ENCODE measurements around the gene KNCN.

KNCN gene

DNA sequence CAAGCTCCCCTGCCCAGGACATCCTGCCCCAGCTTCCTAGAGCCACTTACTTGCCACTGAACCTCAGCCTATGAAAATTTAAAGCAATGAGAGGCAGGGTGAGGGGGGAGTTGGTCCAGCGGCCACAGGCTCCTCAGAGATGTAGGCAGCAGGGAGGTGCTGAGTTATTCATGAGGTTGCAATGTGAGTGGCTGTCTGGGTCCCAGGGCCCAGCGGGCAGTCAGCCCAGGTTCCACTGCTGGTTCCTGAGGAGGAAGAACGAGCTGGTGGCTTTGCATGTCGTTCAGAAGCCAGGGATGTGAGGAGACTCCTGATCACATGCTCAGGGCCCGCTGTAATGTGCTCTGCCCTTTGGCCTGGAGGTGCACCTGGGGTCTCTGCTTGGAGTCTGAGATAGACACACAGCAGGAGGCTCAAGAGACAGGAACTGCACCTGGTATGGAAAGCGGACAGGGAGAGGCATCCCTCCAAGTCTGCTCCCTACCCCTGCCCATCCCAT, at the start of gene KNCN:
Gene KNCN (minus strand): TSS at position 51 of the 499 bp plus-strand sequence. CDS start 432 bp downstream, outside the sequence.
- no peak for DNase-seq (ENCODE audit: low spot score)

DNA sequence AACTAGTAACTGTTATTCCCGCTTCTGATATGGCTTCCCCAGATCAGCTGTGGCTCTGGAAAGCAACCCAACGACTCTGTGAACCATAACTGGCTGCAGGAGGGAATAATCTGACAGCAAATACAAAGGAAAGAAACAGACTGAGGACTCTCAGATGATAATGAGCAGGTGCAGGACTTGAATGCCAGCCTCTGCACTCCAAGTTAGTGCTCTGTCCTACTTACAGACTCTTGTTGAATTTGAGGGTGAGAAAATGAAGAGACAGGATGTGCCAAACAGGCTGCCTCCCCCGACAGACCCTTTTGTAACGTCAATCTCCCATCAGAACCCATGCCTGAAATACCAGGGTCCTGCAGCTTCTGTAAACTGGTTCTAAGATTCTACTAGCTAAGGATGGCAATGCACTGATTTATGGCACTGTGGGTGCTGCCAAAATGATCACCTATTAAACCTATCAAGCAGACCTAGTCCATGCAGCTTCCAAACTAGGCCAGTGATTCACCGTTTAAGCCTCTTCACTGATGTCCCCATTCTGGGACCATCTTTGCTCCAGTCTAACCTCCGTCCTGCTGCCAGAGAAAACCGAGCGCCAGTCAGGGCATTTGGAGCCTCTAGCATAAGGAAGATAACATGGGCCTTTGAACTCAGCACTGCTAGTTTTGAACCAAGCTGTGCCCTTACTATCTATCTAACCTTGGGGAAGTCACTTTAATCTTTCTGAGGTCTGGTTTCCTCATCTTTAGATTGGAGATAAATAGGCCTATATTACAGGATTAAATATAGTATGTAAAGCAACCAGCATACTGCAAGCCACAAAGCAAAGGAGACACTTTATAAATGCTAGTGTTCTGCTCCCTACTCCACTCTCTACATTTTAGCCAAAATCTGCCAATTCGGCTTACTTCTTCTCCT, 47.9 kb upstream of the KNCN start:
- DNase-seq (ENCODE audit: low spot score): no peak

DNA sequence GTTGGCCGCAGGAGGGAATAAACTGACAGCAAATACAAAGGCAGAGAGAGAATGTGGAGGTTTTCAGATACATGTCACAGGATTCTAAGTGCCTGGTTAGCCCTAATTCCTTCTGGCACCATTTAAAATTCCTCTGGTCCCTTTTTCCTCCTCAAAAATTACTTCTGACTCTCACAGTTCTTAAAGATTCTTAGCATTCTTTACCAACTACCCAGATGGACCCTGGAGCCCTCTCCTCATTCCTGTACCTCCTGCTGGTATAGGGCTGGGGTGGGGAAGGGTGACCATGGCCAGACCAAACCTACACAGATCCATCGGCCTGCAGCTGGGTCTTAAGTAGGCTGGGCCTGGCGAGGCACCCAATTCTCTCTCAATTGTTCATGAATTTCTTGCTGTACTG, 45.4 kb upstream of the KNCN start:
- DNase-seq (ENCODE audit: low spot score): no peak

DNA sequence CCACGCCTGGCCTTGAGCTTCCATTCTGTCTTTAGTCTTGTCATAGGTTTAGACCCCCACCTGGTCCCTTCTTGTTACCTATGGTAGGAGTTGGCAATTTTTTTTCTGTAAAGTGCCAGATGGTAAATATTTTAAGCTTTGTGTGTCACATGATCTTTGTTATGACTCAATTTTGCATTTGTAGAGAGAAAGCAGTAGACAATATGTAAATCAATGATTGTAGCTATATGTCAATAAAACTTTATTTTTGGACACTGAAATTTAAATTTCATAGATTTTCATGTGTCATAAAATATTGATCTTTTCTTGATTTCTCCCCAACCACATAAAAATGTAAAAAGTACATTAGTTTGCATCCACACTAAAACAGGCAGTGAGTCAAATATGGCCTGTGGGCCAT, 44.6 kb upstream of the KNCN start:
- DNase-seq (ENCODE audit: low spot score): no peak

DNA sequence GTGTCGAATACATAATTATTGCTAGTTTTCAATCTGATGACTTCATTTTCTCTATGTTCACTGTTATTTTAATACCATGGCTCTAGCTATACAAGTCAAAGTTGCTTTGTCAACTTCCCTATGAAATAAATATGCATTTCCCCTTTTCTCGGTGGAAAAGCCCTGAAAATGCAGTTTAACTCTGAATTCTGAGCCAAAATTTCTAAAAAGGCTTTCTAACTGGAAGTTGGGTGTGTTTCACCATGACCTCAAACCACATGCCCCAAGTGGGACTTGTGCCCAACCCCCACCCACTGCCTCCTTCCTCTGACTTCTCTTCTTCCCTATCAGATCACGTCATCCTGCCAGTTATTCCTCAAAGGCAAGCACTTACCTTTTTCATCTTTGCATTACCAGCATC, 43.7 kb upstream of the KNCN start:
- no peak for DNase-seq (ENCODE audit: low spot score)

DNA sequence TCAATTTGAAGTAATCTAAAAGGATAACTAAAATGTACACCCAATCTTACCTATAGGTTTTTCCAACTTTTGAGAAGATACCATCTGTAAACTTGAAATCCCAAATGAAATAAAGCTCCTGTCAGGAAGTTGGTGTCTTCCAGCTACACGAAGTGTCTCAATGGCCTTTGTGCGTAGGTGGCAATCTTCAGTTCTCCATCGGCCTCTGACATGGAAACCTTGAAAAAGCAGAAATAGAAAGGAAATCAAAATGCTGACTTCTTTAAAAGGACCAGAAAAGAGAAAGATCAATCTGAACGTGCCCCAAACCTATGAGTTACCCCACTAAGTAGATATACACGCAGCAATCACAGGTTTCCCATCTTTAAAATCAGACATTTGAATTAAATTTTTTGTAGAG, 42.6 kb upstream of the KNCN start:
- no peak for DNase-seq (ENCODE audit: low spot score)

DNA sequence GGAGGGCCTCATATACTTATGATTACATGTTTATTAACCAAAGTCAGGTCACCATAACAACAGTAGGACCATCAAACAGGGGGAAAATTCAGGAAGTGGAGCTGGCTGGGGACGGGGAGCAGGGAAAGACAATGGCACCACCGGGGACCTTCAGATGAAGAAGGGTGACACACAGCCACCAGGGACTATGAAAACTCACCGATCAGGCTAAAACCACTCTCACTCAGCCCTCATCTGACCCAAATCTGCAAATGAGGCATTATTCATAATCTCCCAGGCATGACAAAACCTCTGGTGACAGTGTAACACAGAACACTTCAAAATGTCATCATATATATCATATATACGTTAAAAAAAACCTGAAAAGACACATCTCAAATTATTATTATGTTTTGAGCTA, 41.4 kb upstream of the KNCN start:
- no peak for DNase-seq (ENCODE audit: low spot score)

DNA sequence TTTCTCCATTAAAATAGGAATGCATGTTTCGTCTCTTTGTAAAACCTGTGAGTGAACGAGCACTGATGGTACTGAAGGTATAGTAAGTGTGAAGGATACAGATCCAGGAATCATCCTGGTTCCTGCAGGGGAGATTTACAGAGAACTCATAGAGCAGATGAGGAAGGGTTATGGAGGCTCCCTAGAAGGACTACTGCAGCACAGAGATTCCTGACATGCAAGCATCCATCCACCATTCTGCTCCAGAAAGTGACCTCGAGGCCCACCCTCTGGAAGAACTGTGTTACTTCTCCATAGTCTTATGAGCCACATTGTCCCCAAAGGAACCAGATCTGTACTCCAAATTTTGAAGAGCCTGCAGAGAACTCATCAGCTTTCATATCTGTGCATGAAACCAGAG, 38.1 kb upstream of the KNCN start:
- no peak for DNase-seq (ENCODE audit: low spot score)

DNA sequence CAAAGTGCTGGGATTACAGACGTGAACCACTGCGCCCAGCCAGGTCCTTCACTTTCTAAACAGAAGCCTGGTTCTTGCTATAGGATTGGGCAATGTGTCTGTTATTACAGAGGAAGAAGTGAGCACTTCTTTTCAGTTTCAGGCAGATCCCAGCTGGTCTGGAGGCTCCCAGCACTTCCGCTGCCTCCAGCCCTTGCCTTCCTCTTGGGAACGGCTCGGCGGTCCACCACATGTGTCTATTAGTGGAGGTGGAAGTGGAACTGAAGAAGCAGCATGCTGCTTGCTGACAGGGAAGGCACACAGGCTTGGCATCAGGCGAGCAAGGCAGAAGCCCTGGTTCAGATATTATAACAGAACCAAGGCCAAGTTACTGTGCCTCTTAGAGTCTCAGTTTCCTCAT, 35.6 kb upstream of the KNCN start:
- DNase-seq (ENCODE audit: low spot score): no peak

DNA sequence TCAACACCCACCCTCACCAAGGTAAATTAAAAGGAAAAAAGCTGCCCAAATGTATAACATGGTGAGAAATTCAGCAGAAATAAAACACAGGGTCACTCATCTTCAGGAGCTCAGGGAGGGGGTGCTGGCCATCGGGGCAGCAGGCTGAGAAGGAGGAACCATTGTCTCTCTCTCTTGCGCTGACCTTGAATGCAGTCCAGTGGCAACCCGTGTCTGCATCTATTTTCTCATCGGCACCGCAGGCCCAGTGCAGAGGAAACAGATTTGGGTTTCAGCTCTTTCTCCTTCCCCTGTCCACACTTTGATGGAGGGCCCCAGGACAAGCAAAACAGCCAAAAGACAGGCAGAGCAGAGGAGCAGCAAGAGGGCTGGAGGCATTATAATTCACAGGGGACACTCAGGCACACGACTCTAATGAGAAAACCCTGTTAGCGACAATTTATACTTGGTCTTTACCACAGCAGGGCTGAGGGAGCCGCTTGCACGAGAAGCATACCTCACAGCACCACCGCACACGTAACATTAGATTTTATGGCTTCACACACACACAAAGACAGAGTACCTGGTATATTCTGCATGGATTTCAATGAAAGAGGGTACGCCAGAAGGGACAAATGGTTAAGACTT, 34.0 kb upstream of the KNCN start:
- no peak for DNase-seq (ENCODE audit: low spot score)

DNA sequence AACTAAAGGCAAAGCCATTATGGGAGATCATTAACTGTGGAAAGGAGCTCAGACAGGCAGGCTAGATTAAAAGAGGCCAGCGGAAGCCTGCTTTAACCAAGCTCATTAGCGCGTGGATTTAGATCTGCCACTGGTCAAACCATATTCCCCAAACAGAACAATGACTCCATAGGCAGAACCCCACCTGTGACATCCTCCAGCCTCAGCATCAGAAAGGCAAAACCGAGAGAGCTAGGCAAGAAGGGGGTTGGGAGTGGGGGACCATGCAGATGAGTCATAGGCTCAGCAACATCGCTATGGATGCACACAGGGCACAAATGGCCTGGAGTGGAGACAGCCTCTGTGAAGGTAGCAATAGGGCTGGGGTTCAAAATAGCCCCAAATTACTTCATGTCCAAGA, 32.0 kb upstream of the KNCN start:
- no peak for DNase-seq (ENCODE audit: low spot score)

DNA sequence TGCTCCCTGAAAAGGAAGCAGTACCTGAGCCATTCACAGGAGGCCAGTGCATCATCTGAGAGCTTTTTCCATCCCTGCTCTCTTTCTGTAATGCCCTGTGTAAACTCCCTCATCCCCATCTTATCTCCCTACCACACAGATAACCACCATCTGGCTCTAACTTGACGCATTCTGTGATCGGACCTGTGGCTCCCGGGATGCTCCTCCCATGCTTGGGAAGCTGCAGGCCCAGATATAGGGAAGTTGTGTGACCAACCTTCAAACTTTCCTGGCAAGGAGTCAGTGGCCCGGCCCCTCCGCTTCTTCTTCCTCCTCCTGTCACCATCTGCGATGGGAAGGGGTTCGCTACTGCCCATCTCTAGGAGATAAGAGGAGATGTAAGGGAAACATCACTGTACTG, 31.5 kb upstream of the KNCN start:
- no peak for DNase-seq (ENCODE audit: low spot score)

DNA sequence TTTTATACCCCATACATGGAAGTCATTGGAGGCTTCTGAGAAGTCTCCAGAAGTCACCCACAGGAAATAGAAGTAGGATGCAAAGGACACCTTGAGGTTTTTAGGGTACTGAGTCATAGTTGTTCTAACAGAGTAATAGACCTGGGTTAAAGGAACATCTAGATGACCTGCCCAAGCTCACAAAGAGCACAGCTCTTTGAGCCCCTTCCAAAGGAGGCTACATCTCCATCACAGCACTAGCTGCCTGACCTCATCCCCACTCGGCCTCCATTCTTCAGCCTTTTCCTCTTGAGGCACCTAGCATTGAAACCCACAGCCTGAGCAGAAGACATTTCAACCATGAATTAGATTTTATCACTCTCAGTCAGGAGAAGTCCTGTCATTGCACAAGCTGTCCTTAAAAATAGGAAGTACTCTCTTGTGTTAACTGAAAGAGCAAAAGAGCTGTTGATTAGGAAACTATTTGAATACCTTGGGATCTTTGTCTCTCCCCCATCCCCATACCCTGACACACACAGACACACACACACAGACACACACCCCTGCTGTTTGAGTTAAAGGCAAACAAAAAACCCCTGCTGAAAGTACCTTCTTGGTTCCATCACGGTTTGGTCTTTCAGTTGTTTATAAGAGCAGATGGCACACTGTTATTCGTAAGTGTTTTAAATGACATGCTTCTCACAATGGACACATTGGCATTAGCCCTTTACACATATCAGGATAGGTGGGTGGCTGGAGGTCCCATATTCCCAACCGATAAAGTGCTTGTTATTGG, 30.4 kb upstream of the KNCN start:
- no peak for DNase-seq (ENCODE audit: low spot score)

DNA sequence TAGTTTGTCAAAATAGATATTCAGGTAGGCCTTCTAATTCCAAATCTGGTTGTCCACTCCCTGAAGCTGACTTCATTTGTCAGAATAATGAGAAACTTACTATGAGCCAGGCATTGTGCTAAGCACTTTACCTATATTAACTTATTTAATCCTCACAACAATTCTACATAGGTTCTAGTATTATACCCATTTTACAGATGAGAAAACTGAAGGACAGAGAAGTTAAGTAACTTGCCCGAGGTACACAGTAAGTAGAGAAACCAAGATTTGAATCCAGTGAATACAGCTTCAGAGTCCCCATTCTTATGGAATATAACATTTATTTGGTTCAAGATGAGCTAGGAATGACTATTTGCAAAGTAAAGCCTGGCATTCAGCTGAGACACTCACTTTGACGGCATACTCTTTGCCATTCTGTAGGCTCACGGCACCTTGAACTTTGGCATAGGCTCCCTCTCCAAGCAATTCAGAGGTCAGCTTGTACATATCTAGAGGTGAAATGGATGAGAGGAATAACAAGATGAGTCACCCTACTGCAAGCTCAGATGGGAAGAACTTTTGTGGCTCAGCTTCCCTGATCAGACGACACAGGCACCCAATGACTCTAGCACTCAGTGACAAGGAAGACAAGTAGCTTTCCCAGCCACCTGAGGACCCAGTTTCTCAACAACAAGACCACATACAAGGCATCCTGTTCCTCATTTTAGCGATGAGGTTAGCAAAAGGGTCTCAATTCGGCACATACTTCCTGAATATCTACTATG, 28.9 kb upstream of the KNCN start:
- no peak for DNase-seq (ENCODE audit: low spot score)

DNA sequence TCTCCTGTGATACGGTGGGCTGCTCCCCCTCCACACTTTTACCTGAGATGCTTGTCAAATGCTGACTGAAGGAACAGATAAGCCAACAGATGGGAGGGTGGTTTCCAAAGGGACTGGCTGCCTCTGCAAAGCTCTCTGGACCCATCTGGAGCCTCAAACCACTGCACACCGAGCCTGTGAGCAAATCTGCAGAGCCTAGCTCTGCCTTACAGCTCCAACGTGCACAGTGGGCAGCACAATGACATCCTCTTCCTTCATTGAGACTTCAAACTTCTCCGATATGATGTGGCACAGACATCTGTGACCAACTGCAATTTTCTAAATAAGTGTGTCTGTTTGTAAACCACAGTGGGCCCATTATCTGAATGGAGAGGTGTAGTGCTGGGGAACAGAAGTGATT, 26.2 kb upstream of the KNCN start:
- DNase-seq (ENCODE audit: low spot score): no peak

DNA sequence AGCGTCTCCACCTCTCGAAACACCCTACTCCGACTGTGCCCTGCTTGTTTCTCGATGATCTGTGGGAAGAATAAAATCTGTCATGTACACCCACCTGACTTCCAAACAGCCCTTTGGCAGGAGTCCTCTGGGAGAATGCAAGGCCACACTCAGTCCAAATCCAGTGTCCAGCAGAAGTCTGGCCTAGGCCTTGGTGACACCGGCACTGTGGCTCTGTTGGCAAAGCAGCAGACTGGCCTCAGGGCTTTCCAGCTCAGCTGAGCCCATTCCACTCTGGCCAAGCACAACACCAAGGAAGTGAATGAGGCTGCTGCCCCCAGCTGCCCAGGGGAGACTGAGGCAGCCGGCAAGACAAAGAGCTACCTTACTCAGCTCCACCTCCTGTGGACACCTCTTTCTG, 25.1 kb upstream of the KNCN start:
- no peak for DNase-seq (ENCODE audit: low spot score)

DNA sequence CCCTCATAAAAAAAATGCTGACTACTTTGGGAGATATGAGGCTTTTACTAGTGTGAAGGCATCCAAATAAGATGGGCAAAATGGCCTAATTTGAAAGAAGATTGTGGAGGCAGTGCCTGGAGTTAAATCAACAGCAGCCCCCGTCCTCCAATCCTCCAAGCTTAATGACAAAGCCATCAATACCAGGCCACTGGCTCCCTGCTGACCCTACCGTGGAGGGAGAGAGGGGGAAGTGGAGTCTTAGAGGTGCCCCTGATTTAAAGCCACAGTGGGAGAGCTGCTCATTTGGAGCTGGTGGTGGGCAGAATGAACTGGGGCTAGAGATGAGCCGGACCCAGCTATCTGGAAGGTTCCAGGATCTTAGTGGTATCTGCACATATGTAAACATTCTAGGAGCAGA, 24.3 kb upstream of the KNCN start:
- DNase-seq (ENCODE audit: low spot score): no peak

DNA sequence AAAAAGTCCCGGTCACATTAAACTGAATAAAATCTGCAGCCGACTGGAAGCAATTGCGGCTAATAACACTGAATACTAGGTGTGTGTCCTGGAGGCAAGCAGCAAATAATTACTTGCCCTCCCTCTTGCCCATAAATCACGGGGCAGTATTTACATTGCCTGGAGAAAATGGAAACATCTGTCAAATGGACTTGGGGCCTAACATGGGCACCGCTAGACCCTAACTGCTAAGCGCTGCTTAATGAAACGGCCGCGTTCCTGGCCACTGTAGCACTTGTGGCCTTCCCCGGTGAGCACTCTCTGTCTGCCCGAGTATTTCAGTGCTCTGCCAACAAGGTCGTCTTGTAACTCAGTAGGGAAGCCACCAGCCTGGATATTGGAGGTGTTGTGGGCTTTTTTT, 23.9 kb upstream of the KNCN start:
- no peak for DNase-seq (ENCODE audit: low spot score)

DNA sequence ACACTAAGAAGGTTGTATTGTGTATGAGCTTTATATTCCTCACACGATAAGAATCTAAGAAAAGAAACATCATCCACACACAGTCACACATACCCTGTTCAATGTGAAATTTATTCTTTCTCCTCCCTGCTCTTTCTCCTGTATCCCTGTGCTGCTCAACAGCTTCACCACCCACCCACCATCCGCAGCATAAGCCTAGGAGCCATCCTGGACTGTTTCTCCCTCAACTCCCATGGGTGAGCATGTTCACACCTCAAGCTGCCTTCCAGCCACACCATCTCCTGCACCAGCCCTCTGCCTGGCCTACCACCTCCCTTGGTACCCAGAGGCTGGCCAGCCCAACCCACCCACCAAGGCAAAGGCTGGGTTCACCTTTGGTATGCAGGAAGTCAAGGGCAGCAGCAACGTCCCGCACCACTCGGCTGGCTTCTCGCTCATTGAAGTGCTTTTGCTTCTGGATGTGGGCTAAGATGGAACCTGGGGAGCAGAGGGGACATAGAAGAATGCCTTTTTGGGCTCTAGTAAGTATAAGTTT, 20.3 kb upstream of the KNCN start:
- DNase-seq (ENCODE audit: low spot score): no peak

DNA sequence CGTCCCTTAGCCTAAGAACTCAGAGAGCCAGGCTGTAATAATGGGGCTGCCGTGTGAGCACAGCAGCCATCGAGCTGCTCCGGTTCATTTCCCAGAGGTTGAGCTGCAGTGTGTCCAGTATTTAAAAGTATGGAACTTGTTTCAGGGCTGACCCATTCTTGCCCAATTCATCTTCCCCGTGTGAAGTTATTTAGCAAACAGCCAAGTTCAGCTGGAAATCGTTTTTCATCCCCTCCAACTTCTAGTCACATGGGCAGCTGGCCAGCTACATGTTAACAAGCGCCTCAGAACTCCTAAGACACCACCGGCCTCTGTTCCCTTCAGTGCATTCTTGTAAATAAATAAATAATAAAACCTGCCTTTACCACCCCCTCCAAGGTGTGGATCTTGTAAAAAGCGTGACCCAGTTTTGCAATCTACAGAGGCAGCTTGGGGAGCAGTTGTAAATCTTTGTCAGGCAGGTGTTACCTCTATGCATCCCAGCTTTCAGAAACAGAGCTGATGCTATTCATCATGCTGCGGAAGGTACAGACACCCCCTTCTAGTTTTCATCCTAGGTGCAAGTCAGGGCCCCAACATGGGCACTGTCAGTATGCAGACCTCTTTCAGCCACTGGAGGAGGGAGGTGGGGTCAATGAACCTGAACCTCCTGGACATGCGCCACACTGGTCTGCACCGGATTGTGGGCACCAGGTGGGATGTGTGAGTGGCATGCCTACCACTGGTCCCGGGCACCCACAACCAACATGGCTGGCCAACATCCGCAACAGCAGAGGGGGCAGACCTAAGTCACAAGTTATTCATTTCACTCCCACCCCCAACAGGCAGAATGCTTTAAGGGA, 18.7 kb upstream of the KNCN start:
- DNase-seq (ENCODE audit: low spot score): no peak

DNA sequence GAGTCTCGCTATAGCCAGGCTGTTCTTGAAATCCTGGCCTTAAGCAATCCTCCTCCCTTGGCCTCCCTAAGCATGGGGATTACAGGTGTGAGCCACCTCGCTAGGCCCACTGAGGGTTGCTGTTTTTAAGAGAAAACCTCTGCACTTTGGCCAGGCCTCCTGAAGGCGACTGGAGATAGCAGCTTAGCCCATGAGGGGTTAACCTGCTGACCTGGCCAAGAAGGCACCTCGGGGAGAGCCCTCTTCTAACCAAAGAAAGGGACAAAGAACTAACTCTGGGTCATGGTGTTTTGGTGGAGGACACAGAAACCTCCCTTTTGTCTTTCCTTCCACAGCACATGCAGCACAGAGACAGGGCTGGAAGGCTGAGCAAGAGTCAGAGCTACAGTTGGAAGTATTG, 17.7 kb upstream of the KNCN start:
- no peak for DNase-seq (ENCODE audit: low spot score)
